A549 (cell line): Measurements from ENCODE around the gene GDF10. TPM values are rescaled to one million over a fixed set of nuclear protein-coding genes. Genes with fewer than 3 reads are reported as not detected.

ENCODE experiments used
- ATAC-seq, 2 experiments: fragments of 200-7000 bp in 1 of 2; fragments of >200 bp in 1 of 2; cut with Nextera tagmentation in 1 of 2; cut with Tn5 transposase in 1 of 2; 3 replicates each; pipeline versions ENCODE4 v1.8.0 to v1.9.1; 2018 to 2020; ENCODE audit warnings: mild to moderate bottlenecking in 1 of 2, moderate library complexity in 1 of 2
- CTCF ChIA-PET: fragments of 300-600 bp; sonication (Branson Sonifier 250); formaldehyde crosslinking; extraction: SDS; loops from one replicate; lab custom pipeline; 2021; ENCODE audit warnings: antibody characterized with exemption, inconsistent platforms; lab: Yijun Ruan, JAX
- POLR2A ChIA-PET: fragments of 350-600 bp; formaldehyde crosslinking; extraction: SDS; loops from one replicate; lab custom pipeline; 2021; ENCODE audit warnings: antibody characterized with exemption, inconsistent platforms; lab: Yijun Ruan, JAX
- DNase-seq, 2 experiments: peaks; one replicate each; pipeline versions ENCODE4 v3.0.0 to v3.0.0-alpha.2; 2011 to 2016; ENCODE audit warnings: low read depth in 1 of 2, low spot score in 1 of 2
- FAIRE-seq: peaks from 2 replicates; lab custom pipeline; 2011; peaks lifted over from hg19 to GRCh38; lab: Jason Lieb, UNC
- H3K27ac ChIP-seq, 2 experiments: fragments of >200 bp; sonication (Bioruptor Twin); formaldehyde crosslinking; 3 replicates each; pipeline ENCODE4 v1.5.1; 2016 to 2017
- H3K4me1 ChIP-seq: fragments of >200 bp; sonication (Bioruptor Twin); formaldehyde crosslinking; 3 replicates; pipeline ENCODE4 v1.6.1; 2016
- H3K4me2 ChIP-seq: fragments of >200 bp; sonication (Bioruptor Twin); formaldehyde crosslinking; 3 replicates; pipeline ENCODE4 v1.6.1; 2016
- H3K4me3 ChIP-seq: fragments of >200 bp; sonication (Bioruptor Twin); formaldehyde crosslinking; 3 replicates; pipeline ENCODE4 v1.5.1; 2016
- H3K9me3 ChIP-seq: fragments of >200 bp; sonication (Bioruptor Twin); formaldehyde crosslinking; 3 replicates; pipeline ENCODE4 v1.6.1; 2016
- ATOH8 ChIP-seq: fragments of 250-450 bp; sonication (Bioruptor Pico); IDR thresholded peaks from 2 replicates; pipeline ENCODE4 v1.5.0; 2020; ENCODE audit warnings: low read depth, mild to moderate bottlenecking, moderate library complexity
- BHLHE40 ChIP-seq: IDR thresholded peaks from 2 replicates; pipeline ENCODE4 v1.6.1; 2012; ENCODE audit warnings: low read depth, low read length, inconsistent platforms
- CBX2 ChIP-seq: fragments of 200-600 bp; sonication (generic); IDR thresholded peaks from 2 replicates; pipeline ENCODE4 v1.6.1; 2016; ENCODE audit warnings: low read depth, mild to moderate bottlenecking, borderline replicate concordance
- CEBPB ChIP-seq, 2 experiments: fragments of >200 bp in 1 of 2; sonication (Bioruptor Twin) in 1 of 2; formaldehyde crosslinking in 1 of 2; IDR thresholded peaks; 2 replicates each; pipeline ENCODE4 v1.6.1; 2012 to 2016
- CHD4 ChIP-seq: fragments of 200-600 bp; sonication (generic); IDR thresholded peaks from 2 replicates; pipeline ENCODE4 v1.6.1; 2016; ENCODE audit warnings: antibody characterized with exemption, mild to moderate bottlenecking, borderline replicate concordance
- E2F6 ChIP-seq: IDR thresholded peaks from 2 replicates; pipeline ENCODE4 v1.6.1; 2012; ENCODE audit warnings: low read depth, borderline replicate concordance
- EHF ChIP-seq: fragments of 250-450 bp; sonication (Bioruptor Pico); IDR thresholded peaks from 2 replicates; pipeline ENCODE4 v1.5.0; 2020; ENCODE audit warnings: mild to moderate bottlenecking
- ESRRA ChIP-seq: fragments of 150-350 bp; IDR thresholded peaks from 2 replicates; pipeline ENCODE4 v1.6.1; 2014; ENCODE audit warnings: mild to moderate bottlenecking, low read length, borderline replicate concordance
- FOSB ChIP-seq: fragments of 250-450 bp; sonication (Bioruptor Pico); IDR thresholded peaks from 2 replicates; pipeline ENCODE4 v1.5.0; 2020; ENCODE audit warnings: mild to moderate bottlenecking, moderate library complexity
- FOSL2 ChIP-seq, 2 experiments: fragments of 450-650 bp in 1 of 2; fragments of >200 bp in 1 of 2; sonication (Bioruptor Twin) in 1 of 2; formaldehyde crosslinking; IDR thresholded peaks; 2 replicates each; pipeline versions ENCODE4 v1.5.0 to v1.6.1; 2016 to 2020; ENCODE audit warnings: mild to moderate bottlenecking in 1 of 2, moderate library complexity in 1 of 2
- GATA3 ChIP-seq: IDR thresholded peaks from 2 replicates; pipeline ENCODE4 v1.6.1; 2012; ENCODE audit warnings: borderline replicate concordance
- HES2 ChIP-seq: fragments of >200 bp; sonication (Bioruptor Twin); formaldehyde crosslinking; IDR thresholded peaks from 2 replicates; pipeline ENCODE4 v1.6.1; 2016
- HOXA7 ChIP-seq: fragments of 250-450 bp; sonication (Bioruptor Pico); IDR thresholded peaks from 2 replicates; pipeline ENCODE4 v1.5.0; 2020; ENCODE audit warnings: mild to moderate bottlenecking, moderate library complexity
- HOXB13 ChIP-seq: fragments of 250-450 bp; sonication (Bioruptor Pico); IDR thresholded peaks from 2 replicates; pipeline ENCODE4 v1.5.0; 2020; ENCODE audit warnings: low read depth, mild to moderate bottlenecking, moderate library complexity
- HOXB5 ChIP-seq: fragments of 250-450 bp; sonication (Bioruptor Pico); IDR thresholded peaks from 2 replicates; pipeline ENCODE4 v1.5.0; 2020; ENCODE audit warnings: mild to moderate bottlenecking, moderate library complexity
- JUN ChIP-seq, 2 experiments: fragments of >200 bp; sonication (Bioruptor Twin); formaldehyde crosslinking; IDR thresholded peaks; 2 replicates in 1 of 2; 3 replicates in 1 of 2; pipeline ENCODE4 v1.6.1; 2016 to 2017
- JUNB ChIP-seq: fragments of >200 bp; sonication (Bioruptor Twin); formaldehyde crosslinking; IDR thresholded peaks from 2 replicates; pipeline ENCODE4 v1.6.1; 2016
- MAFK ChIP-seq: fragments of 450-650 bp; IDR thresholded peaks from 2 replicates; pipeline ENCODE4 v1.6.1; 2014; ENCODE audit not compliant: partially characterized antibody
- MAZ ChIP-seq: fragments of 150-350 bp; IDR thresholded peaks from 2 replicates; pipeline ENCODE4 v1.6.1; 2014; ENCODE audit warnings: antibody characterized with exemption, low read depth, low read length, borderline replicate concordance
- MYC ChIP-seq: IDR thresholded peaks from 2 replicates; pipeline ENCODE4 v1.6.1; 2012; ENCODE audit warnings: mild to moderate bottlenecking, inconsistent platforms, low read length, improper control_type of control experiment, borderline replicate concordance
- NR3C1 ChIP-seq: fragments of >200 bp; sonication (Bioruptor Twin); formaldehyde crosslinking; IDR thresholded peaks from 3 replicates; pipeline ENCODE4 v1.6.1; 2017
- PHF8 ChIP-seq: fragments of 200-600 bp; sonication (generic); IDR thresholded peaks from 2 replicates; pipeline ENCODE4 v1.6.1; 2016; ENCODE audit warnings: low read depth, mild to moderate bottlenecking, antibody characterized with exemption, moderate library complexity, borderline replicate concordance
- POLR2A ChIP-seq: IDR thresholded peaks from 2 replicates; pipeline ENCODE4 v1.6.1; 2012; ENCODE audit warnings: mild to moderate bottlenecking, low read length
- RAD21 ChIP-seq, 2 experiments: fragments of >200 bp in 1 of 2; sonication (Bioruptor Twin) in 1 of 2; formaldehyde crosslinking in 1 of 2; IDR thresholded peaks in 1 of 2; conservative IDR thresholded peaks in 1 of 2; 2 replicates in 1 of 2; 3 replicates in 1 of 2; pipeline ENCODE4 v1.6.1; 2012 to 2018; ENCODE audit warnings: inconsistent platforms in 1 of 2
- RCOR1 ChIP-seq: fragments of 150-350 bp; IDR thresholded peaks from 2 replicates; pipeline ENCODE4 v1.6.1; 2014; ENCODE audit warnings: antibody characterized with exemption, low read length, low read depth
- REST ChIP-seq: fragments of 200-600 bp; sonication (generic); IDR thresholded peaks from 2 replicates; pipeline ENCODE4 v1.6.1; 2016; ENCODE audit warnings: antibody characterized with exemption, mild to moderate bottlenecking, moderate library complexity
- RNF2 ChIP-seq: fragments of 200-600 bp; sonication (generic); IDR thresholded peaks from 2 replicates; pipeline ENCODE4 v1.6.1; 2016; ENCODE audit warnings: low read depth, mild to moderate bottlenecking, antibody characterized with exemption, moderate library complexity, borderline replicate concordance
- SMC3 ChIP-seq: fragments of >200 bp; sonication (Bioruptor Twin); formaldehyde crosslinking; IDR thresholded peaks from 3 replicates; pipeline ENCODE4 v1.6.1; 2018; ENCODE audit warnings: inconsistent platforms
- SREBF2 ChIP-seq: fragments of 450-650 bp; IDR thresholded peaks from 2 replicates; pipeline ENCODE4 v1.6.1; 2014; ENCODE audit warnings: mild to moderate bottlenecking, moderate library complexity
- TP53 ChIP-seq: fragments of 250-450 bp; sonication (Bioruptor Pico); IDR thresholded peaks from 2 replicates; pipeline ENCODE4 v1.5.0; 2021; ENCODE audit warnings: mild to moderate bottlenecking, moderate library complexity
- ZC3H11A ChIP-seq: fragments of 450-650 bp; IDR thresholded peaks from 2 replicates; pipeline ENCODE4 v1.6.1; 2014; ENCODE audit warnings: antibody characterized with exemption, mild to moderate bottlenecking
- ZNF302 ChIP-seq: fragments of 250-450 bp; sonication (Bioruptor Pico); IDR thresholded peaks from 2 replicates; pipeline ENCODE4 v1.9.0; 2021; ENCODE audit warnings: inconsistent platforms, mild to moderate bottlenecking, moderate library complexity
- WGBS: methylation state at CpG from one replicate; pipeline ENCODE4 v1.1.6; 2017; ENCODE audit errors: missing lambda C conversion rate; 5-methylcytosine and 5-hydroxymethylcytosine counted together
- polyA plus RNA-seq, 4 experiments: library from polyadenylated mRNA; depleted of rRNA in 3 of 4; stranded (reverse); fragments of >200 nt; fragmentation: RNase III in 1 of 4; extraction: RNeasy Plus Mini Kit Qiagen cat#74134 plus additional on column Dnase treatment in 1 of 4; gene quantifications; 2 replicates in 3 of 4; 3 replicates in 1 of 4; pipeline ENCODE4 v1.2.3, GENCODE V29; 2011 to 2017

GDF10 gene
- polyA plus RNA-seq, 2 of the 4 experiments (the other 2 are of a cell fraction), result 0.10 TPM; not detected in 1

GRCh38 chr10:47253651-47254375 lies 46.2 kb upstream of the GDF10 start:
- FAIRE-seq (no peak), DNase-seq (no peak), ATAC-seq (no peak)
- POLR2A ChIA-PET, result no interaction called here
- H3K4me1 ChIP-seq, result no peaks in the 10 kb centered on the region
- WGBS, result 83% methylated on average over 11 of the region's 19 CpGs
- H3K27ac ChIP-seq, result no peak overlapping the region
- H3K9me3 ChIP-seq, result no peaks in the 10 kb centered on the region
- H3K4me3 ChIP-seq, result no peak overlapping the region
- CTCF ChIA-PET, result interaction anchor here (1.2 kb wide), 1 partner anchor 229 kb away, joined by 3 read pairs; no protein-coding TSS in a partner anchor
- H3K4me2 ChIP-seq, result no peak overlapping the region
- TF ChIP-seq EHF (no peak), HOXB5 (CRISPR knock-in tag) (no peak), CEBPB (IDR thresholded peaks at IDR 0.05) (no peak), FOSL2 (IDR thresholded peaks at IDR 0.05) (no peak), FOSL2 (CRISPR knock-in tag; IDR thresholded peaks at IDR 0.05) (no peak), CBX2 (no peak), CHD4 (no peak), SREBF2 (no peak), RCOR1 (no peak), HES2 (no peak), MAZ (no peak), MYC (no peak), FOSB (CRISPR knock-in tag) (no peak), ZC3H11A (no peak), JUNB (no peak), NR3C1 (no peak), PHF8 (no peak), ATOH8 (CRISPR knock-in tag) (no peak), SMC3 (no peak), RAD21 (conservative IDR thresholded peaks at IDR 0.05 in 1 of 2, IDR thresholded peaks at IDR 0.05 in 1 of 2) (no peak)

- no peak for DNase-seq
- CTCF ChIA-PET, result interaction anchor here (0.6 to 1.8 kb wide), 4 partner anchors 8 to 230 kb away, joined by 3 to 5 read pairs (median 4); no protein-coding TSS in a partner anchor
- no peaks in the 10 kb centered on the region for H3K4me1 ChIP-seq
- H3K9me3 ChIP-seq, result no peaks in the 10 kb centered on the region
- no peak overlapping the region for H3K4me2 ChIP-seq
- FAIRE-seq, result no peak
- POLR2A ChIA-PET, result no interaction called here
- TF ChIP-seq MAFK (no peak), JUN (IDR thresholded peaks at IDR 0.05) (no peak), E2F6 (no peak), FOSL2 (IDR thresholded peaks at IDR 0.05) (no peak), FOSL2 (CRISPR knock-in tag; IDR thresholded peaks at IDR 0.05) (no peak), SREBF2 (no peak), RNF2 (no peak), ZNF302 (no peak), HOXA7 (CRISPR knock-in tag) (no peak), CBX2 (no peak), REST (no peak), GATA3 (no peak), BHLHE40 (no peak), HOXB13 (no peak), RAD21 (conservative IDR thresholded peaks at IDR 0.05 in 1 of 2, IDR thresholded peaks at IDR 0.05 in 1 of 2) (no peak), ZC3H11A (no peak), TP53 (no peak), HOXB5 (CRISPR knock-in tag) (no peak), POLR2A (no peak), JUNB (no peak), ESRRA (no peak)
- H3K27ac ChIP-seq, result no peak overlapping the region
- no peak overlapping the region for H3K4me3 ChIP-seq
- WGBS, result 28% methylated on average over 2 of the region's 2 CpGs
- no peak for ATAC-seq
Observed at GRCh38 chr10:47254611-47255010, 45.4 kb upstream of the GDF10 start.
